GM10266 (cell line): ENCODE measurements around the gene LRRC28.

ENCODE experiments used
- DNase-seq: peaks from one replicate; pipeline ENCODE4 v3.0.0; 2012; ENCODE audit errors: extremely low spot score
- TF ChIP-seq, protein P1 (sequence below): IDR thresholded peaks from 2 replicates; pipeline ENCODE4 v1.5.1; 2012; ENCODE audit warnings: mild to moderate bottlenecking, low read depth; ENCODE audit not compliant: control insufficient read depth, insufficient read depth; ENCODE audit errors: missing control alignments

Gene LRRC28

DNA sequence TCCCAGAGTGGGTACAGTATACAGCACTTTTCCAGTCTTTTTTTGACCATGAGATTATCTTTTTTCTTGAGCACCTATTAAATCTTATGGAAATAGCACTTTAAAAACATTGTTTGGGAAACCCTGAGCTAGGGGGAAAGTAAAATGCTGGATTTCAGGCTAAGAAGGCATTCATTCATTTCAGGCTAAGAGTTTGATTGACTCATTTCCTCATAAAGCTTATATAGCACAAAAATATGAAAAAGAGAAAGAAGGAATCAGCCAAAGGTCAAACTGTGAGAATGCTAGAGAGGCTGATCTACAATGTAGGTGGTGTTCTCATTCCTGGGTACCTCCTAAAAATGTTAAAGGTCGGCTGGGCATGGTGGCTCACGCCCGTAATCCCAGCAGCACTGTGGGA, 12.4 kb upstream of the LRRC28 start:
- TF ChIP-seq, protein P1, sequence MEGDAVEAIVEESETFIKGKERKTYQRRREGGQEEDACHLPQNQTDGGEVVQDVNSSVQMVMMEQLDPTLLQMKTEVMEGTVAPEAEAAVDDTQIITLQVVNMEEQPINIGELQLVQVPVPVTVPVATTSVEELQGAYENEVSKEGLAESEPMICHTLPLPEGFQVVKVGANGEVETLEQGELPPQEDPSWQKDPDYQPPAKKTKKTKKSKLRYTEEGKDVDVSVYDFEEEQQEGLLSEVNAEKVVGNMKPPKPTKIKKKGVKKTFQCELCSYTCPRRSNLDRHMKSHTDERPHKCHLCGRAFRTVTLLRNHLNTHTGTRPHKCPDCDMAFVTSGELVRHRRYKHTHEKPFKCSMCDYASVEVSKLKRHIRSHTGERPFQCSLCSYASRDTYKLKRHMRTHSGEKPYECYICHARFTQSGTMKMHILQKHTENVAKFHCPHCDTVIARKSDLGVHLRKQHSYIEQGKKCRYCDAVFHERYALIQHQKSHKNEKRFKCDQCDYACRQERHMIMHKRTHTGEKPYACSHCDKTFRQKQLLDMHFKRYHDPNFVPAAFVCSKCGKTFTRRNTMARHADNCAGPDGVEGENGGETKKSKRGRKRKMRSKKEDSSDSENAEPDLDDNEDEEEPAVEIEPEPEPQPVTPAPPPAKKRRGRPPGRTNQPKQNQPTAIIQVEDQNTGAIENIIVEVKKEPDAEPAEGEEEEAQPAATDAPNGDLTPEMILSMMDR: no peak
- DNase-seq: no peak

DNA sequence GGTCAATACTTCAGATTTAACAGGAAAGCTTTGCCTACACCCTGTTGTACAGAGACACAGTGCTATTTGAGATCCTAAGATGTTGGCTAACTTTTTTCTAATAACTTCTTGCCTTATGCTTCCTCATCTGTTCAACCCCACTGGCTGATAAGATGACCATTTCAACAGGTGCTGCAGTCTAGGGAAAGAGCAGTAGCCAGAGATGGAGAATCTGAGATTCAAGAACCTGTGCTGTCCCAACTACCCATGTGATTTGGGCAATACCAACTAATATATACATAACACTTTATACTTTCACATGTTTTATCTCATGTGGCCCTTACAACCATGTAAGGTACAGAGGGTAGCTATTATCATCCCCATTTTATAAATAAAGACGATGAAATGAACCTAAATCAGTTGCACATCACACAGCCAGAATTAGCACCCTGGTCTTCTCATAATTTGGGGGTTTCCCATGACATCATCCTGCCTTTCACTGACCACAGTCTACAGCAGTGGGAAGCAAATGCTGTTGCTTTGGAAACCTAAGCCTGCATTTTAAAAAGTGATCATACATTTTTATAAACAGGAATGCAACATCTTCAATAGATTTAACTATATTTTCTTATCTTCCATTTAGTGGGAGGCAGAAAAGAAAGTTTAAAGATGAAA, 11.6 kb upstream of the LRRC28 start:
- DNase-seq: peak; percentile 61
- TF ChIP-seq, protein P1: no peak

DNA sequence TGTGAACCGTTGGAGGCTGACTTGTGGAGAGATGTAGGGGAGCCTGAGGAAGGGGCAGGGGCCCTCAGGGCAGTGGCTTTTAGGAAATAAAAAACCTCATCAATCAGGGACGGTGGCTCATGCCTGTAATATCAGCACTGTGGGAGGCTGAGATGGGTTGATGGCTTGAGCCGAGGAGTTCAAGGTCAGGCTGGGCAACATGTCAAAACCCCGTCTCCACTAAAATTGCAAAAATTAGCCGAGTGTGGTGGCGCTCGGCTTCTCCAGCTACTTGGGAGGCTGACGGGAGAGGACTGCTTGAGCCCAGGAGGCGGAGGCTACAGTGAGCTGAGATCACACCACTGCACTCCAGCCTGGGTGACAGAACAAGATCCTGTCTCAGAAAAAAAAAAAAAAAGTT, 9.5 kb upstream of the LRRC28 start:
- DNase-seq: no peak
- TF ChIP-seq, protein P1: no peak

DNA sequence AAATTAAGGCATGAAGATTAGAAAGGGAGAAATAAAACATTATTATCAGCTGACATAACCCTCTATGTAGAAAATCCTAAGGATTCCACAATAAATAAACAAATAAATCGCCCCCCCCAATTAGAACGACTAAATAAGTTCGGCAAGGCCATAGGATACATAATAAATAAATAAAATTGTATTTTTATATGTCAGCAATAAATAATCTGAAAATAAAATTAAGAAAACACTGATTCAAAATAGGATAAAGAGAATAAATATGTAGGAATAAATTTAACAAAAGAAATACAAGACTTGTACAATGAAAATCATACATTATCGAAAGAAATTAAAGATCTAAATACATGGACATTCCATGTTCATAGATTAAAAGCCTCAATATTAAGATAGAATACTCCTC, 7.0 kb upstream of the LRRC28 start:
- no peak for DNase-seq
- TF ChIP-seq, protein P1: no peak

DNA sequence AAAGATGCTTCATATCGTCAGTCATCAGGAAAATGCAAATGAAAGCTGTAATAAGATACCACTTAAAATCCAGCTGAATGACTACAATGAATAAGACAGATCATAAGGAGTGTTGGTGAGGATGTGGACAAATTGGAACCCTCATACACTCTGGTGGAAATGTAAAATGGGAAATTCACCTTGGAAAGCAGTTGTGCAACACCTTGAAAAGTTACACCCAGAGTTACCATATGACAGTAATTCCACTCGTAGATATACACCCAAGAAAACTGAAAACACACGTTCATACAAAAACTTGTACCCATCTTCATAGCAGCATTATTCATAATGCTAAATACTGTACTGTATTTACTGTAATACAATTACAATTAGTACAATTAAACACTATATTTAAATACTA, 4.2 kb upstream of the LRRC28 start:
- TF ChIP-seq, protein P1: no peak
- no peak for DNase-seq

DNA sequence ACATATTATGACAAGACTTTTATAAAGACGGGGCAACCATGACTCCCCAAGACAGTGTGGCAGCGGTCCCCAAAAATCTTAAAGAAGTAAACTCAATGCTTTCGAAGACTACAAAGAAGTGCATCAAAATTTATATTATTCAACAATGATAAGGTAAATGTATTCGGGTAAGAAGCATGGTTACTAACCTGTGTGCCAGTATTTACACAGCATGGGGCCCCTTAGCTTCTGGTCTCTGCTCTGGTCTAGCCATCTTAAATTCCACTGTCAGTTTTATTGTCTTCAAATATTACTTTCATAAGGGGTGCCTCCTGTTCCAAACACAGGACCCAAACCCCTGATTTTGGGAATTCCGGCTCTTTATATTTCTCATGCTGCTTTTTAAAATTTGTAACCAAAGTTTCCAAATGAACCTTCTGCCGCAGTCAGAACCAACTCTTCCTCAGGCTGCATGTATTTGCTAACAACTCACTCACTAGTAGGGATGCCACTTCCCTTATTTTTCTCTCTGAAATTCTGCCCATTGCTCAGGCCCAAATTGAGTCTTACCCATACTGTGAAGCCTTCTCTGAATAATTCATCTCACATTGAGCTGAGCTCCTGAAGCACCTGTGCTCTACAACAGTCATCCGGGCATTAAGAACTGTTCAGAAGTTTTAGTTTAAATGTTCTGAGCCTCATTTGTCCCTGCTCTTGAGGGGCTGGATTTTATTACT, 3.1 kb upstream of the LRRC28 start:
- no peak for DNase-seq
- TF ChIP-seq, protein P1: no peak

DNA sequence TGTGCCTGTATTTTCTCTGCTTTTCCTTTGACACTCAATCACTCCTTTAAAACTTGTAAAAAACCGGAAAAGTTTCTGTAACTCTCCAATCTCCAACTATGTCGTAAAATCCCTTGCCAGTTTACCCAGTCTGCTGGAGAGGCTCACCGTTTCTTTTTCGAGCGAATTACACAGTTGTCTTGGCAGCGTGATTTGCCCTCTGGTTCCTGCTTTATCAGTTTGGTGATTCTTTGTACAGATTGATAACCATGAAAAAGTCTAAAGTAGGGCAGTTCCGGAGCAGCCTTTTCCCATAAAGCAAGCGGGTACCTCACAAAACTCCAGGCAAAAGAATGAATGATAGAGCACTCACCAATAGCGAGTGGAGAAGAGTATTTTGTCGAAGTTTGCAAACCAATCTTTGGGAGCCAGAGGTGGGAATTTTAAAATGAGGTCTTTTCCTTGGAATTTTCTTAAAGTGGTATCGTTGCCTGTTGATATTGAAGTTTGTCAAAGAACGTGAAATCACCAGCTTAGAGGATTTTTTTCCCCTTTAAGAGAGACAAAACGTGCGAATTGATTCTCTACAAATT, 1.9 kb upstream of the LRRC28 start, which contains the start of gene TTC23:
TSS of gene TTC23 (minus strand) at position 312 of the 572 bp plus-strand sequence. CDS start 20,869 bp downstream, outside the sequence.
- no peak for DNase-seq
- TF ChIP-seq, protein P1: no peak
